Islet precursor cell (in vitro differentiated cells): Measurements from ENCODE around the gene ANXA3.

ENCODE experiments used
- DNase-seq: peaks from one replicate; pipeline ENCODE4 v3.0.0-alpha.2; 2018

Gene ANXA3

GRCh38 chr4:78645853-78646757, 94.5 kb downstream of the ANXA3 start:
- peak; percentile 63 for DNase-seq

DNA sequence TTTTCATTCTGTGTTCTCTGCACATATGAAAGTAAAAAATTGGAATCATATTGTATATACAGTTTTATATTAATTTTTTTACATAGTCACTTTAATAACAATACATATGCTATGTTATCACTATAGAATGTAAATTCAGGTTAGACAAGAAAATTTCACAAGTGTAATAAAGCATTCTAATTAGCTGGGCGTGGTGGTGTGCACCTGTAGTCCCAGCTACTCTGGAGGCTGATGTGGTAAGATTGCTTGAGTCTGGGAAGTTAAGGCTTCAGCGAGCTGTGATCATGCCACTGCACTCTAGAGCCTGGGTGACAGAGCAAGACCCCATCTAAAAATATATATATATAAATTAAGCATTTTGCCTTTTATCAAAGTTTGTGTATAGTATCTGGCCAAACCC, 95.7 kb downstream of the ANXA3 start:
- no peak for DNase-seq

GRCh38 chr4:78648640-78649363, 97.2 kb downstream of the ANXA3 start:
- no peak for DNase-seq

DNA sequence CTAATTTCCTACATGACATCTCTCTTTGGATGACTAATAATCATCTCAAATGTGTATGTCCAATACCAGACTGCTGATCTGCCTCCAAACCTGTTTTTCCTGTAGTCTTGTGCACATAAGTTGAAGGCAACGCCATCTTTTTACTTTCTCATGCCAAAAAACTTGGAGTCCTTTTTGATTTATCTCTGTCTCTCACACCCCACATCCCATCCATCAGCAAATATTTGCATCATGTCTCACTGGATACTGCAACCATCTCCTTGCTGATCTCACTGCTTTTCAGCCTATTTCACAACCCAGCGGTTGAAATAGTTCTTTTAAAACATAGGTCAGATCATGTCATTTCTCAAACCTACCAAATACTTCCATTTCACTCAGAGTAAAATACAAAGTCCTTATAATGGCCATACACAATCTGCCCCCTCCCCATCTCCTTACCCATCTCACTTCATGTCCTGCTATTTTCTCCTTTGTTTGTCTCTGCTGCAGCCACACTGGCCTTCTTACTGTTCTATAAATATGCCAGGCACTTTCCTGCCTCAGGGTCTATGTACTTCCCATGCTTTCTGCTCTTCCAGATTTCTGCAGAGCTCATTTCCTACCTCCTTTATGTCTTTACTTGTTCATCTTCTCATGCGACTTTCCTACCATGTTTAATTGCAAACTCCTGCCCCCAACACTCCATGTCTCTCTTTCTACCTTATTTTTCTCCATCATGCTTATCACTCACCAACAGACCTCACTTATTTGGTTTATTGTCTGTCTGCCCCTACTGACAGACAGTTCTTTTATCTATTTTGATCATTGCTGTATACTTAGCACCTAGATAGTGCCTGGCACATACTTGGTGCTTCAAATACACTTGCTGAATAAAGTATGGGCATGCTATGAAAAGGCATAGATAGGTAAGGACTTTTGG, 98.8 kb downstream of the ANXA3 start:
- no peak for DNase-seq

DNA sequence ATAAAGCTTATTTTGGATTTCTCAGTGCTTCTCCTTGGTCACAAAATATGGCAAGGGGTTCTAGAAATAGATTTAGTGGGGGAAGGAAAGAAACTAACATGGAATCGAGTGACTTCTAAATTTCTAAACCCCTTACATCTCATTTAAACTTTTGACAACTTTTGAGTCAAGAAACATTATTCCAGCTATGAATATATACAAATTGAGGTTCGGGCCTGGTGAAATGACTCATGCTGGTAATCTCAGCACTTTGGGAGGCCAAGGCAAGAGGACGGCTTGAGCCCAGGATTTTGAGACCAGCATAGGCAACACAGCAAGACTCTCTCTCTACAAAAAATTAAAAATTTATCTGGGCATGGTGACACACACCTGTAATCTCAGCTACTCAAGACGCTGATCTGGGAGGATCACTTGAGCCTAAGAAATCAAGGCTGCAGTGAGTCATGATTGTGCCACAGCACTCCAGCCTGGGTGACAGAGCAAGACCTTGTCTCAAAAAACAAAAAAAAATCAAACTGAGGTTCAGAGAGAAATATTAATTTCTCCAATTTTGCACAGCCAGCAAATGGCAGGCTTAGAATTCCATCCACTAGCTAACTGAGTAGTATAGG, 99.8 kb downstream of the ANXA3 start:
- no peak for DNase-seq

- no peak for DNase-seq
Measured at GRCh38 chr4:78652282-78652876, 100.8 kb downstream of the ANXA3 start.

DNA sequence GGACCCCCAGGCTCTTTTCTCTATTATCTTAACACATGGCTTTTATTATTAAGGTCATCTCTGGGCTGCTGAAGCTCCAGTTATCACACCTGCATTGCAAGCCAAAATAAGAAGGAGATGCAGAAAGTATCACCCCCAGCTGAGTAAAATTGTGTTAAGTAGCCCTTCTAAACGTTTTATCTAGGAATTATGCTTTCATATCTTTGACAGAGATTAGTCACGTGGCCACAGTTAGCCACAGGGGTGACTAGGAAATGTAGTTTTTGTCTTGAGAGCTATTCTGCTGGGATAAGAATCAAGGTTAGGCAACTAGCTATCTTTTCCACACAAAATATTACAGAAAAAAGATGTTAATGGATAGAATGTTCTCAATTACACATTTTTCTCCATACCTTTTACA, 102.1 kb downstream of the ANXA3 start:
- DNase-seq = no peak

DNA sequence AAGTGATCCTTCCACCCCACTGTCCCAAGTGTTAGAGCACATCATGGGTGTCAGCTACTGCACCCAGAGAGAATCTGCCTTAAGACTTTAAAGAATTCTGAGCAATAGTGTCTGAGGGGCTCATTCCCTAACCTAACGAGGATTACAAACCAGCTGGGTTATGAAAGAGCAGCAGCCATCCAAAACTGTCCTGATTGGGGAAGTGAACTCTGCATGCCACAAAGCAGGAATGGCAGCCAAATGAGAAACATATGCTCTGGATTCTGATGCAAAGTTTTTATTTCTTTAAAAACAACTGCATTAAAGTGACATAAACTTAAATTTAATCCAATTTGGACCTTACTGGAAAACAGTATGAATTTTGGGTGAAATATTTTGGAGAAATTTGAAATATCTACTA, 103.2 kb downstream of the ANXA3 start:
- no peak for DNase-seq

DNA sequence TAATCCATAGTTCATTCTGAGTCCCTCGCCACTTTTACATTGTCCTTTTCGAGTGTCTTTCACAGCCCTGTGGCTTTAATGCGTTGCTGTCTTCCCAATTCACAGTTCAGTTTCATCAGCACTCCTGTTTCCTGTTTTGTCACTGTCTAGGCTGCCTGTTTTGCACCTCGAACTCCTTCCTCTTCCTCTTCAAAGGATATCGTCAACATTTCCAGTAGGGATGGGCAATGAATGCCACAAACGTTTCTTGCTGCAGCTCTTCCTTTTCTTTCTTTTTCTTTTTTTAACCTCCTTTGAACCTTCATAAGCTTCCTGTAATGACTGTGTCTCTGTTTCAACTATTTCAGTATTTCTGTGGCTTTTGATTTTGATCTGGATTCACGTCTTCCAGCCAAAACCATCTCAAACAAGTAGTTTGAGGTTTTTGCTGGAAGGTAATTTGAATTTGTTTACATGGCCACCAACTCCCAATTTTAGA, 105.4 kb downstream of the ANXA3 start:
- no peak for DNase-seq

DNA sequence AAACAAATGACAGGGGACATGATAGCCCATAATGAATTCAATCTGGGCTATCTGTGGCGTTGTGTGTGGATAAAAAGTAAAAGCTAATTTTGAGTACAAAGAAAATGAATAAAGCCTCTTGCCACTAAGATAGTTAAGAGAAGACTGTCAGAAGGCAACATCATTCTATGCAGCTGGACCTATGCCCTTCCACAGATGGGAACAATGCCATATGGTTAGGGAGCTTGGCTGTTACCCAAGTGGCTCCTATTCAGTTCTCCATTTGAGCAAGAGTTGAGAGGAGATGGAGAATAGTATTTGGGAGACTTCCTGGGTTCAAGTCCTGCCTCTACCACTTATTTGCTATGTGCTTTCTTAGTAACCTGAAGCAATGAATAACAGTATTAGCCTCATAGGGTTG, 107.7 kb downstream of the ANXA3 start:
- DNase-seq = no peak

GRCh38 chr4:78659665-78660064, 108.1 kb downstream of the ANXA3 start:
- no peak for DNase-seq
